Measurements from ENCODE around the gene TMEM131. TPM values are rescaled to one million over a fixed set of nuclear protein-coding genes. Genes with fewer than 3 reads are reported as not detected.
"Not testable (repeated sequence)": the region's sequence is repeated elsewhere in the genome, so short reads cannot be mapped to it uniquely, and the experiment has no call there.

The TMEM131 gene
- total RNA-seq, 1 donor from 2014 or later = 20.0 TPM

DNA sequence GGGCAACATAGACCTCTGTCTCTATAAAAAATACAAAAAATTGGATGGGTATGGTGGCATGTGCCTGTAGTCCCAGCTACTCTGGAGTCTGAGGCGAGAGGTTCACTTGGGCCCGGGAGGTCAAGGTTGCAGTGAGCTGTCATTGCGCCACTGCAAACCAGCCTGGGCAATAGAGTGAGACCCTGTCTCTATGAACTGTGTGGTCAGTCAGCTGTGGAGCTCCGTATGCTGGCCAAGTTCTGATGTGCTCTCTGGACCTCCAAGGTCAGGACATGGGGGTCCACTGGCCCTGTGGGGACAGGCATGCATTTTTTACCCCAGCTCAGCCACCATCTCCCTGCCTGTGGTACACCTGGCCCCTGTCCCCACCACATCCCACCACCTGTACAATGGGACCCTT lies 71.6 kb downstream of the TMEM131 start:
- TF ChIP-seq, protein P1, sequence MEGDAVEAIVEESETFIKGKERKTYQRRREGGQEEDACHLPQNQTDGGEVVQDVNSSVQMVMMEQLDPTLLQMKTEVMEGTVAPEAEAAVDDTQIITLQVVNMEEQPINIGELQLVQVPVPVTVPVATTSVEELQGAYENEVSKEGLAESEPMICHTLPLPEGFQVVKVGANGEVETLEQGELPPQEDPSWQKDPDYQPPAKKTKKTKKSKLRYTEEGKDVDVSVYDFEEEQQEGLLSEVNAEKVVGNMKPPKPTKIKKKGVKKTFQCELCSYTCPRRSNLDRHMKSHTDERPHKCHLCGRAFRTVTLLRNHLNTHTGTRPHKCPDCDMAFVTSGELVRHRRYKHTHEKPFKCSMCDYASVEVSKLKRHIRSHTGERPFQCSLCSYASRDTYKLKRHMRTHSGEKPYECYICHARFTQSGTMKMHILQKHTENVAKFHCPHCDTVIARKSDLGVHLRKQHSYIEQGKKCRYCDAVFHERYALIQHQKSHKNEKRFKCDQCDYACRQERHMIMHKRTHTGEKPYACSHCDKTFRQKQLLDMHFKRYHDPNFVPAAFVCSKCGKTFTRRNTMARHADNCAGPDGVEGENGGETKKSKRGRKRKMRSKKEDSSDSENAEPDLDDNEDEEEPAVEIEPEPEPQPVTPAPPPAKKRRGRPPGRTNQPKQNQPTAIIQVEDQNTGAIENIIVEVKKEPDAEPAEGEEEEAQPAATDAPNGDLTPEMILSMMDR (IDR thresholded peaks at IDR 0.05) = no peak
- Histone ChIP-seq H3K9me3 (no peaks in the 10 kb centered on the region), H3K4me3 (no peak overlapping the region), H3K36me3 (peaks cover 6 to 24% of the 10 kb centered on the region in 2 donors), H3K27me3 (no peaks in the 10 kb centered on the region), H3K4me1 (no peaks in the 10 kb centered on the region), H3K27ac (no peak overlapping the region)
- intact Hi-C loops (cut with DNase I) = no loop called here
- no peak for DNase-seq (ENCODE audit: low spot score in 2 of 2)

DNA sequence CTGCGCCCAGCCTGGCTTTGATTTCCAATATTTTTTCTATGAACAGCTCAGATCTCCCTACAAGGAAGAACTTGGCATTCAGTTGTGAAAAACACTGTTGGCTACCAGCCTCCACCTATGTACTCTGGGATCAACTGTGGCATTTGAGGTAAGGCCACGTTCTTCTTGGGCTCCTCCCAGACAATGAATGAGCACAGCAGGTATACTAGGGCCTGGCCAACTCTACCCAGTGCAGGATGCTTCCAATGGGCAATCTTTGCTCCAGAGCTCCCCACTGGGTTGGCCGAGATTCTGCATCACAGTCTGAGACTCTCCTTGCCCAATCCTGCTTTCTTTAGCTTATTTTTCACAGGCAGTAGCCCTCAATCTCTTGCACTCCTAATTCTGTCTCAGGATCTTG lies 75.9 kb downstream of the TMEM131 start:
- H3K27me3 ChIP-seq = no peaks in the 10 kb centered on the region
- TF ChIP-seq, protein P1 (IDR thresholded peaks at IDR 0.05) = no peak
- H3K36me3 ChIP-seq = peaks cover 6 to 17% of the 10 kb centered on the region in 2 donors
- no peak overlapping the region for H3K27ac ChIP-seq
- no peak for DNase-seq (ENCODE audit: low spot score in 2 of 2)
- H3K4me1 ChIP-seq = no peaks in the 10 kb centered on the region
- no peaks in the 10 kb centered on the region for H3K9me3 ChIP-seq
- intact Hi-C loops (cut with DNase I) = no loop called here
- no peak overlapping the region for H3K4me3 ChIP-seq

DNA sequence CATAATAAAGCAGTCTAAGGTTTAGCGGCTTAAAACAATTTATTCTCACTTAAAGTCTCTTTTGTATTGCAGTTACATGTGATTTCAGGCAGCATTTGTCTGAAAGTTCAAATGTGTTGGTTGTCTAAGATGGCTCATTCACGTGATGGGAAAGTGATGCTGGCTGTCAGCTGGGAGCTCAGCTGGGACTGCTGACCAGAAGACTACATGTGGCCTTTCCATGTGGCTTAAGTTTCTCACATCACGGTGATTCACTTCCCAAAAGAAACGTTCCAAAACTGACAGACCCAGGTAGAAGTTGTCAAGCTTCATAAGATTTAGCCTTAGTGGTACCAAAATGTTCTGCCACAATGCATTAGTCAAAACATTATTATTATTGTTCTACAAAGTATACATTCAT lies 76.9 kb downstream of the TMEM131 start:
- TF ChIP-seq, protein P1 (IDR thresholded peaks at IDR 0.05) = no peak
- intact Hi-C loops (cut with DNase I) = no loop called here
- no peak overlapping the region for H3K4me3 ChIP-seq

DNA sequence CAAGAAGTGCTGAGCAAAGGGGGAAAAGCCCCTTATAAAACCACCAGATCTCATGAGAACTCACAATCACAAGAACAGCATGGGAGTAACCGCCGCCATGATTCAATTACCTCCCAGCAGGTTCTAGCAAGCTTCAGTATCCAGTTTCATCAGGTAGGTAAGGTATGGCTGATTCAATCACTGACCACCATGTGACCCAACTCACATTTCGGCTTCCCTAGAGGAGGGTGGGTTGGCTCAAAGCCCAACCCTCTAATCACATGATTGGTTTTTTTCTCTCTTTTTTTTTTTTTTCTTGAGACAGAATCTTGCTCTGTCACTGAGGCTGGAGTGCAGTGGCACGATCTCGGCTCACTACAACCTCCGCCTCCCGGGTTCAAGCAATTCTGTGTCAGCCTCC lies 78.1 kb downstream of the TMEM131 start:
- H3K9me3 ChIP-seq; intact Hi-C loops (cut with DNase I); H3K27ac ChIP-seq; H3K36me3 ChIP-seq; H3K4me3 ChIP-seq; DNase-seq (ENCODE audit: low spot score in 2 of 2); H3K27me3 ChIP-seq; H3K4me1 ChIP-seq: not testable (repeated sequence)

More for the DNA sequence above, 76.9 kb downstream of the TMEM131 start:
- Histone ChIP-seq H3K9me3 (no peaks in the 10 kb centered on the region), H3K27me3 (no peaks in the 10 kb centered on the region), H3K36me3 (peaks cover 0 to 7% of the 10 kb centered on the region in 2 donors), H3K27ac (no peak overlapping the region), H3K4me1 (no peaks in the 10 kb centered on the region)
- no peak for DNase-seq (ENCODE audit: low spot score in 2 of 2)

DNA sequence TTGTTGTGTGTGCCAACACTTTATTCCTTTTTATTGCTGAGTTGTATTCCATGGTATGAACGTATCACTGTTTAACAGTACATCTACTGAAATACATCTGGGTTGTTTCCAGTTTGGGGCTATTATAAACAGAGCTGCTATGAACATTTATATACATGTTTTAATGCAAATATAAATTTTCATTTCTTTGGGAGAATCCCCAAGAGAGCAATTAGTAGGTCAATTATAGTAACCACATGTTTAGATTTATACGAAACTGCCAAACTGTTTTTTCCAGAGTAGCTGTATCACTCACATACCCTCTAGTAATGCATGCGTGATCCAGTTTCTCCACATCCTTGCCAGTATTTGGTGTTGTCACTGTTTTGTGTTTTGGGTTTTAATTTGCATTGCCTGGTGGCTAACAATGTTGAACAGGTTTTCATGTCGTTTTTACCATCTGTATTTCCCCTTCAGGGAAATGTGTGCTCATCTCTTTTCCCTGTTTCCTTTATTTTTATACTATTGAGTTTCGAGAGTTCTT lies 81.0 kb downstream of the TMEM131 start:
- no peak overlapping the region for H3K4me3 ChIP-seq
- TF ChIP-seq, protein P1 (IDR thresholded peaks at IDR 0.05) = no peak
- intact Hi-C loops (cut with DNase I) = no loop called here
- no peaks in the 10 kb centered on the region for H3K36me3 ChIP-seq
- no peaks in the 10 kb centered on the region for H3K27me3 ChIP-seq
- H3K9me3 ChIP-seq = no peaks in the 10 kb centered on the region
- no peak for DNase-seq (ENCODE audit: low spot score in 2 of 2)
- no peaks in the 10 kb centered on the region for H3K4me1 ChIP-seq
- H3K27ac ChIP-seq = no peak overlapping the region

DNA sequence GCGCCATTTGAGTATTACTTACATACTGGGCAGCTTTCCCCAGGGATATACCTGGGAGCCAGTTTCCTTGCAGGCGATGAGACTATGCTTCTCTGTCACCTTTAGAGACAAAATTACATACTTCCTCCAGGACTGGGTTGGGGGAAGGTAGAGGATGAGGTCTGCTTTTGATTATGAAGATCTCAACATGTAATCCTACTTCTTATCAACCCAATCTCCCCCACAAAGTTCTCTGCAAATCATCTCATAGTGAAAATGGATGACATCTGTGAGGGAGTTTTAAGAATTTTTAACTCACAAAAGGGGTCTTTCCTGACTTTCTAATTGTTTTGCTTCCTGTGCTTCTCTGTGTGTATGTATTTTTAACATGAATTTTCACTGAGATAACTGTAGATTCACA lies 81.9 kb downstream of the TMEM131 start:
- TF ChIP-seq, protein P1 (IDR thresholded peaks at IDR 0.05) = no peak
- Histone ChIP-seq H3K27me3 (no peaks in the 10 kb centered on the region), H3K27ac (no peak overlapping the region), H3K9me3 (no peaks in the 10 kb centered on the region), H3K36me3 (no peaks in the 10 kb centered on the region), H3K4me3 (no peak overlapping the region), H3K4me1 (no peaks in the 10 kb centered on the region)
- DNase-seq (ENCODE audit: low spot score in 2 of 2) = no peak
- intact Hi-C loops (cut with DNase I) = no loop called here

Measured in ascending aorta (tissue), 2 donors.